Stimulated activated CD4-positive, alpha-beta T cell treated with anti-CD3 and anti-CD28 coated beads, Interleukin-1b, Interleukin-23, amount 100 ng/mL, for 4 hours (primary cell): ENCODE measurements around the gene SLC7A5.
"Not testable (repeated sequence)": the region's sequence is repeated elsewhere in the genome, so short reads cannot be mapped to it uniquely, and the experiment has no call there.

Experiments
- DNase-seq, 2 donors: peaks; one replicate each; pipeline ENCODE4 v3.0.0-alpha.2; 2020; ENCODE audit warnings: low read depth in 2 of 2

SLC7A5 gene

DNA sequence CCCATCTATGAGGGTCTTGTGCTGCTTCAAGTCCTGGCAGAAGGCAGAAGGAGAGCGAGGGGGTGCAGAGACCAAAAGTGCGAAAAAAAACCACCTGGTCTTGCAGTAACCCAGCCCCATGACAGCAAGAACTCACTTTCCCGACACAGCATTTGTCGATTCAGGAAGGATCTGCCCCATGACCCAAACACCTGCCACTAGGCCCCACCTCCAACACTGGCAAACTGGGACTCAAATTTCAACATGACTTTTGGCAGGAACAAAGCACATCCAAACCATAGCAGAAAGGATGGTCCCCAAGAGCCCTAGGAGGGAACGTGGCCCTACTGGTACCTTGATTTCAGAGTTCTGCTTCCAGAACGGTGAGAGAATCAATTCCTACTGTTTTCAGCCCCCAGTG, 68.8 kb downstream of the SLC7A5 start:
- DNase-seq = no peak

DNA sequence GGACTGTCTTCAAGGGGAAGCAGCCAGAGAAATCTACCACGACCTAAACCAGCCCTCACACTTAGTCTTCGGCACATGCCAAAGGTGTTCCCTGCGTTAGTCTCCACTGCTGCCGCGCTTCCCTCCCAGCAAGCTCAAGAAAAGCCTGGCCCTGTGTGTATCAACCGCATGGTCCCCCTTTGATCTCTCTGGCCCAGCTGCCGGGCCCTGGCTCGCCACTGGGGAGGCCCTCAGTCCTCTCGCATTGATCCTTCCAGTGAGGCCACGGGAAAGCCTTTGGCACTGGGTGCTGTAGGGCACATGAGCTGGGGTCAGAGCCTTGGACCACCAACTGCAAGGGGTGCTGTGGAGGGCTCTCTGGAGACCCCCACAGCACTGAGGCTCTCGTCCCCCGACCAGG, 74.0 kb downstream of the SLC7A5 start:
- DNase-seq = no peak

DNA sequence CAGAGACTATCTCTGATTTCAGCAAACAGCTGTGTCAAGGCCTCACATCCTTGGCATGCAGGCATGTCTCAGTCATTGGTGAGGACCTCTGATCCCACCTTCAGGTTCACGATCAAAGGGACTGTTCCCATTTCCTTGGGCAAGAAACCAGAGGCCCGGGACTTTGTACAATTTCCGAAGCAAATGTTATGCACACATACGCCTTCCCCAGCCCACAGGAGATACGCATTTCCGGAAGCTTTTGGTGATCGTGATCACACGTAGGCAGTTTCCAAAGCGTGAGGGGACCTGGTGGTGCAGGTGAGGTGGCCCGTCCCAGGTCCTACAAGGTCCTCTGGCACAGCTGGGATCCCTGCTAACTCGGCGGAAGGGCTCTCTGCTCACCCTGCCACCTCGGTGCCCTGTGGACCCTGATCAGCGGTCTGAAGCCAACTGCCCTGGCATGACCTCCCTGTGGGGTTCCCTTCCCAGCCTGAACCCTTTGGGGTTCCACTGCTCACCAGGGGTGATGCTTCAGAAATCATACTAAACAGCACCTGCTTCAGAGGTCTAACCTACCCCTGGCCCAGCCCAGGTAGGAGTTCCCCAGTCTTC, 74.7 kb downstream of the SLC7A5 start:
- no peak for DNase-seq

DNA sequence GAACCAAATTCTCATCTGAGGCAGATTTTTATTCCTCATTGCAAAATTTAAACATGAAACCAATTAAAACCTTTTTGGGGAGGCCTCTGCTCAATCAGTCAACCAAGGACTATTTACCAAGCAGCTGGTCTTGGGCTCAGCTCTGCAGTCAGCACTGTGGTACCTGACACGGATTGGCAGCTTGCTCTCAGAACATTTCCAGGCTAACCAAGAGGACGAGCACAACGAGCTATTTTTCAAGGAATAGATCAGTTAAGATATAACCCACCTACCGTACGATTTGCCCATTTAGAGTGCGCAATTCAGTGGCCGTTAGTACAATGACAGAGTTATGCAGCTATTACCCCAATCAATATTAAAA, 77.1 kb downstream of the SLC7A5 start:
- no peak for DNase-seq

DNA sequence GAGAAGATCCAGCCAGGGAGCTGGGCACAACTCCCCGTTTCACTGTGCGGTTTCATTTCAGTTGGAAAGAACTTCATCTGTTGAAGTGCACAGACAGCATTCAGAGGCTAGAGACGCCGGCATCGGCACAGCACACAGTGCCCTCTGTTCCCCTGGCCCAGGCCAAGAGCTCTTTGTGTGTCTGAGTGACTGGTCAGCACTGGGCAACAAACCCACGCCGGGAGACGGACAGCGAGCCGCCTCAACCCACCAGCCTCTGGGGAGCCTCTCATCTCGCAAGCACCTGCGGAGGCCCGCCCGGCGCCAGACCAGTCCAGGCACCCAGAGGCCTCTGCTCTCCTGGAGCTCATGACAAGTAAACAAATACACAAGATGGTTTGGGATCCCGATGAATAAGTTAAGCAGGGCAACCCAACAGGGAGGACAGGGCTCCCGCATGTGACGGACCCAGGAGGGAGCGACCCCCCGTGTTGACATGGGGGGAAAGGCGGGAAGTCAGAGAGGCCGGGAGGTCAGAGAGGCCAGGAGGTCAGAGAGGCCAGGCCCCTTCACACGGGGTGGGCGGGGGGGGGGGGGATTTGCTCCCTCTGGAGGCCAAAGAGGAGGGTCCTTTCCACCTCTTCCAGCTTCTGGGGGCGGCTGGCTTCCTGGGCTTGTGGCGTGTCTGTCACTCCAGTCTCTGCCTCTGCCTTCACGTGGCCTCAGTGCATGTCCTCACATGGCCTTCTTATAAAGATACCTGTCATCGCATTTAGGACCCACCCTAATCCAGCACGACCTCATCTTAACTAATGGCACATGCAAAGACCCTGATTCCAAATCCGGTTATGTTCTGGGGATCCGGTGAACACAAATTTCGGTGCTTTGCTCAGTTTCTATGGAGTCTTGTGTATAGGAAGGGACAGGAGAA, 77.8 kb downstream of the SLC7A5 start:
- DNase-seq = no peak

DNA sequence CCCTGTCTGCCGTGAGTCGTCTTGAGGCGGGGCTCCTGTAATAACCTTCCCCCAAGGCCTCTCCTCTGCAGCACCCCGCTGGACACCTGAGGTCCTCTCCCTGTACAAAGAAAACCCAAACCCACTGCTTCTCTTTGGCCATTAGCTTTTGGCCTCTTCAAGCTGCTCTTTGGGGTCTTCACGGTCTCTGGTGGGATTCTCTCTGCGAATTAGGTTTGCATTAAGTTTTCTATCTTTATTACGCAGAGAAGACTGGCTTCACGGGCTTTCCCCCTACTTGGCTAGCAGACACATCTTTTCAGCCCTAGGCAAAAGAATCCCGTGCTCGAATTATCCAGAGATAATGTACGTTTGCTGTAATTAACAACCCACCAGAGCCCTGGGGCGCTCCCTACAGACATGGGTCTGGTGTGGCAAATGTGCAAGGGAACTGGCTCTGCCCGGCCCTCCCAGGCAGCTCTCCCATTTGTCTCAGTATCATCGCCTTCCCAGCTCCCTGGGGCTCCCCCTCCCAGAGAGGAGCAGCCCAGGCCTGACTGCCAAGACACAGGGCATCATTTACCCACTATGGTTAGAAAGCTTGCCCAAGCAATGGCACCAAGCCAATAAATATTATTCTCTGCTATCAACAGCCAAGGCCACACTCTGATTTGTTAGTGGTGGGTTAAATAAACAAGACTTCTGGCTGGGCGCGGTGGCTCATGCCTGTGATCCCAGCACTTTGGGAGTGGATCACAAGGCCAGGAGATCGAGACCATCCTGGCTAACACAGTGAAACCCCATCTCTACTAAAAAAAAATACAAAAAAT, 78.8 kb downstream of the SLC7A5 start:
- DNase-seq = no peak

DNA sequence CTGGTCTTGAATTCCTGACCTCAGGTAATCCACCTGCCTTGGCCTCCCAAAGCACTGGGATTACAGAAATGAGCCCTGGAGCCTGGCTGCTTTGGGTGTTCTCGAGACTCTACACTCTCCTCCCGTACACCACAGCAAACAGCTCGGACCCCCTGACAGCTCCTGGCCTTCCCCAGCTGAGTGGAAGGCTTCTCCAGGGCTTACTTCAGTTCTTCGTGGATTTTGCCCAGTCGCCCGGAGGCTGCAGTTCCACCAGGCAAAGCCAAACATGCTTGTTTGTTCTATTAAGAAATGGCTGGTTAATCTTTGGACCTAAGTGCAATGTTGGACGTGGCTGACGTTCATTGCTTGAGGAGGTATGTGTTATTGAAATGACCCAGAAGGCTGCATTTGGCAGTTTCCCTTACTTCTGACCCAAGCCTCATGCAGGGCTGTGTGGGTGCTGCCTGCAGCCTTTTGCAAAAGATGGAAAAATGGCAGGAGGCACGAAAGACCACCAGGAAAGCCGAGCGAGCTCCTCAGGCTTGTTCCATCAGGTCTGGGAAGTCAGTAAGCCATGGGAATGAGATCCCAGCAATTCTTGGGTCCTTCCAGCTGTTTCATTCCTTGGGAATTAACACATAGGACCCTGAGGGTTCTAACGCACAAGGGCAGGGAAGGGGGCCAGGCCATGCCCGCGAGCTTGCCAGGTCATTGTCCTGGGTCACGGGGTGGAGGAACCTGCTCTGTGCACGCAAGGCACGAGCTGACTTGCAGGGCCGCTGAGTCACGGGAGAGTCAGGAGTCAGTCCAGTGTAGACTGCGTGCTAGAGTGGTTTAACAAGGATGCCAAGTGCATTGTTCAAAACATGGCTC, 79.6 kb downstream of the SLC7A5 start:
- no peak for DNase-seq

DNA sequence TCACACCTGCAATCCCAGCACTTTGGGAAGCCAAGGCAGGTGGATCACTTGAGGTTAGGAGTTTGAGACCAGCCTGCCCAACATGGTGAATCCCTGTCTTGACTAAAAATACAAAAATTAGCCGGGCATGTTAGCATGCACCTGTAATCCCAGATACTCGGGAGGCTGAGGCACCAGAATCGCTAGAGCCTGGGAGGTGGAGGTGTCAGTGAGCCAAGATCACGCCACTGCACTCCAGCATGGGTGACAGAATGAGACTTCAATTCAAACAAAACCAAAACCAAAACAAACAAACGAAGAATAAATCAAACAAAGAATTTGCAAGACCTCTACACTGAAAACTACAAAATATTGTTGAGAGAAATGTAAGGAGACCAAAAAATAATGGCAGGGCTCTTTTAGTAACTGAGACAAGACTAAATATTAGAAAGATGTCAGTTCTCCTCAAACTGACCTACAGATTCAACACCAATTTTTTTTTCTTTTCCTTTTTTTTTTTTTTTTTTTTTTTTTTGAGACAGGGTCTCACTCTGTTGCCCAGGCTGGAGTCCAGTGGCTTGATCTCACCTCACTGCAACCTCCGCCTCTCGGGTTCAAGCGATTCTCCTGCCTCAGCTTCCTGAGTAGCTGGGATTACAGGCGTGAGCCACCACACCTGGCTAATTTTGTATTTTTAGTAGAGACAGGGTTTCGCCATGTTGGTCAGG, 80.4 kb downstream of the SLC7A5 start:
- DNase-seq = not testable (repeated sequence)

DNA sequence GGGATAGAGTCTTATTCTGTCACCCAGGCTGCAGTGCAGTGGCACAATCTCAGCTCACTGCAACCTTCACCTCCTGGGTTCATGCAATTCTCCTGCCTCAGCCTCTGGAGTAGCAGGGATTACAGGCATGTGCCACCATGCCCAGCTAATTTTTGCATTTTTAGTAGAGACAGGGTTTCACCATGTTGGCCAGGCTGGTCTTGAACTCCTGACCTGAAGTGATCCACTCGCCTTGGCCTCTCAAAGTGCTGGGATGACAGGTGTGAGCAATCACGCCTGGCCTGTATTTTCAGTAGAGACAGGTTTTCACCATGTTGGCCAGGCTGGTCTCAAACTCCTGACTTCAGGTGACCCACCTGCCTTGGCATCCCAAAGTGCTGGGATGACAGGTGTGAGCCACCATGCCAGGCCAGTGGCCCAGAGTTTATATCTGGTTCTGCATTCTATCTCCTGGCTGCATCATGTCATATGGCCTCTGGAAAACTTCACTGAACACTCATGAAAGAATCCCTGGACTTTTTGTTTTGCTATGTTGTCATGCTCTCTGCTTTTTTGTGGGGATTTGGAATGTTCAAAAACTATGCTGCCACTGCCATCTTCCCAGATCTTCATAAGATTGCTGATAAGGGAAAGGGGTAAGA, 81.7 kb downstream of the SLC7A5 start:
- DNase-seq = not testable (repeated sequence)

DNA sequence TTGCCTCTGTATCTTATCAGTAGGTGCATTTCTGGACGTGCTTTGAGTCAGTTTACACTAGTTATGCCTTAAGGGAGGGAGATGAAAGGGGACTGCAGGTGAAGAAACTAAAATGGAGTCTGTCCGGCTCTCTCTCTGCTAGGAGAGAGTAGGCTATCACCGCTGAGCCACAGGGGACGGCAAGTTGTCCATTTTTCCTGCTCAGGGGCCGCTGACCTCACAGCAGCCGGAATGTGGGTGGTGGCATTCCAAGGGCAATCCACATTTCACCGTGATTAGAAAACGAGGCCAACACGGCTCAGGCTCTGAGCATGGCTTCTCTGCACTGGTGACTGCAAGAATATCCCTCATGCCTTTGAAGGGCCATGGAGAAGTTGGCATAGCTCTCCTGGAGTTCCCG, 84.5 kb downstream of the SLC7A5 start:
- no peak for DNase-seq

DNA sequence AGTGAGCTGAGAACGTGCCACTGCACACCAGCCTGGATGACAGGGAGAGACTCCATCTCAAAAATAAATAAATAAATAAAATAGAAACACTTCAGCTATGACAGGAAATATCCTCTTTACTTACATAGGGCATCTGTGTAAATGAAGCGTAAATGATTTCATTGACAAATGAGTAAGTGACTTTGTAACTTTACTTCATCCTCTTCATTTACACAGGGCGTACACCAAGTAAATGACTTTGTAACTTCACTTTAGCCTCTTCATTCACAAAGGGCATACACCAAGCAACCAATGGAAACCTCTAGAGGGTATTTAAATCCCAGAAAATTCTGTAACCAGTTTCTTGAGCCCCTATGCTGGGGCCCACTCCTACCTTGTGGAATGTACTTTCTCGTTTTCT, 87.3 kb downstream of the SLC7A5 start:
- DNase-seq = no peak

DNA sequence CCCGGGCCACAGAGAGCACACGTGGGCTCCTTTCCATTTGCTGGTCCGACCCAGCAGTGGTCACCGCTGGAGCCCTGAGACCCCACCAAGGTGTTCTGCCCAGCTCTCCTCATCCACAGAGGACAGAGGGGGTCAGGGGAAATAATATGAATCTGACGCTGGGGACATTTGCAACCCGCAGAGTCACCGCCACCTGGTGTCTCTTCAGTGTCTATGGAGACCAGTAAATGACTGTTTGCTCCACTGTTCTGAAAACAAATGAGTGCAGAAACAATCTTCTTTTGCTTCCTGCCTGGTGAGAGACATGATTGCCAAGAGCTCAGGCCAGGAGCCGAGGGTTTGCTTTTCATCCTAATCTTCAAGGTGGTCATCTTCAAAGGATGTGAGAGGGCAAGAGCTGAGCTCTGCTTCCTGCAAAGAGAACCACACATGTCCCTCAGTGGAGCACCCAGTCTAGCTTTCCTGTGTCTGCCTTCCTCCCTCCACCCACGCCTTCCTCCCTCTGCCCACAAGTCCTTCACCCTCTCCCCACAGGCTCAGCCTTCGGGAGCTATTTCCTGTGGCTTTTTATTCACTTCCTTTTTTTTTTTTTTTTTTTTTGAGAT, 88.8 kb downstream of the SLC7A5 start:
- peak in 1 of 2 donors; percentile 12 for DNase-seq
